NCI-H446 (cell line): ENCODE data around the gene THRB.
"Not testable (repeated sequence)": the region's sequence is repeated elsewhere in the genome, so short reads cannot be mapped to it uniquely, and the experiment has no call there.

ENCODE experiments used
- DNase-seq, 2 experiments: peaks; one replicate each; lab custom pipeline; 2025; lab: John Stamatoyannopoulos, UW

Gene THRB

GRCh38 chr3:24447836-24448235, 46.8 kb downstream of the THRB start:
- DNase-seq = no peak

GRCh38 chr3:24446032-24446431, 48.6 kb downstream of the THRB start:
- DNase-seq = no peak

DNA sequence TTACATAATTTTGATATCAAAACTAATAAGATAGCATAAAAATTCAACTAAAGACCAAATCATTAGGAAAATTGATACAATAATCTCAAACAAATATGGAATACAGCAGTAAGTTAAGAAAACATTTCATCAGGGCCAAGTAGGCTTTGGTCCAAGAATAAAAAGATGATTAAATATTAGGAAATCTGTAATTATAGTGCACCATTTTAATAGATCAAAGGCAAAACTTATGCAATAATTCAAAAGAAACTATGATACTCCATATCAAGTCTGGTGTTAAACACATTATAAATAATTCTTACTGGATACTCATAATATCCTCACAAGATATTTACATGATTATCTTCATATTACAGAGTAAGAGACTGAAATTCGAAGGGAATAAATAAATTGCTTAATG, 51.2 kb downstream of the THRB start:
- DNase-seq = no peak

DNA sequence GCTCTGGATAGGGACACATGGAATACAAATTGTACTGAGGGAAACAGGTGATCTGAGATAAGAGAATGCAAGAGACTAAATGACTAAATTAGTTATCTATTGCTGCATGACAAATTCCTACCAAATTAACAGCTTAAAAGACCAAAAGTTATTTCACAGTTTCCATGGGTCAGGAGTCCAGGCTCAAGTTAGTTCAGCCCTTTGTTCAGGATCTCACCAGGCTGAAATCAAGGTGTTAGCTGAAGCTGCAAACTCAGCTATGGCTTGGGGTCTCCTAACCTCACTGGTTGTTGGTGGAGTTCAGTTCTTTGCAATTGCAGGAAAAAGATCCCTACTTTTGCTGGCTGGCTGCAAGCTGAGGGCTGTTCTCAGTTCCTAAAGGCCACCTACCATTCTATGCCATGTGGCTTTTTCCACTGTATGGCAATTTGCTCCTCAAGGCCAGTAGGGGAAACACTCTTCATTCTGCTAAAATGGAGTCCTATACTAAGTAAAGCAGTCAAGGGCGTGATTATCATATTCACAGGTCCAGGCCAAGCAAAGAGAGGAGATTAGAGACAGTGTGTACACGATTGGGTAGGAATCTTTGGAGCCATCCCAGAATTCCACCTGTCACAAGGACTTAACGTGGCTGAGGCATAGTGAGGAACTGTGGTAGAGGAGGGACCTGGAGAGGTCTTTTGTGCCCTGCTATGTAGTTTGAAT, 53.7 kb downstream of the THRB start:
- DNase-seq = no peak

GRCh38 chr3:24439021-24439420, 55.6 kb downstream of the THRB start:
- no peak for DNase-seq

GRCh38 chr3:24437326-24437725, 57.3 kb downstream of the THRB start:
- no peak for DNase-seq

DNA sequence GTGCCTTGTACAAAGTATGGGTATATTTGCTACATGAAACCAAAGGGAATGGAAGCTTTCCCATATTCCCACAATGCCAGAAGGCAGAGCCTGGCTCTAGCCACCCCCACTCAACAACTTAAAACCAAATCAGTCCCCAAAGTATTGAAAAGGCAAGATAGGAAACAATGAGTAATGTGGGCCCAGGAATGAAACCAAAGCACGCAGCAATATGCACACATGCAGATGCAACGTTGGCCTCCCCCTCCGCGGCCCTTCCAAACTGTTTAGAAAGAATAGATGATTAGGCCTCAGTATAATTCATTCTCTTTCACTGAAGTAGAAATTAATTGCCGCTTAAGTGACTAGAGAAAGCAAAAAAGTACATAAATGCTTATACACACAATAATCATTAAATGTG, 59.1 kb downstream of the THRB start:
- no peak for DNase-seq

GRCh38 chr3:24434651-24435050, 60.0 kb downstream of the THRB start:
- DNase-seq = no peak

DNA sequence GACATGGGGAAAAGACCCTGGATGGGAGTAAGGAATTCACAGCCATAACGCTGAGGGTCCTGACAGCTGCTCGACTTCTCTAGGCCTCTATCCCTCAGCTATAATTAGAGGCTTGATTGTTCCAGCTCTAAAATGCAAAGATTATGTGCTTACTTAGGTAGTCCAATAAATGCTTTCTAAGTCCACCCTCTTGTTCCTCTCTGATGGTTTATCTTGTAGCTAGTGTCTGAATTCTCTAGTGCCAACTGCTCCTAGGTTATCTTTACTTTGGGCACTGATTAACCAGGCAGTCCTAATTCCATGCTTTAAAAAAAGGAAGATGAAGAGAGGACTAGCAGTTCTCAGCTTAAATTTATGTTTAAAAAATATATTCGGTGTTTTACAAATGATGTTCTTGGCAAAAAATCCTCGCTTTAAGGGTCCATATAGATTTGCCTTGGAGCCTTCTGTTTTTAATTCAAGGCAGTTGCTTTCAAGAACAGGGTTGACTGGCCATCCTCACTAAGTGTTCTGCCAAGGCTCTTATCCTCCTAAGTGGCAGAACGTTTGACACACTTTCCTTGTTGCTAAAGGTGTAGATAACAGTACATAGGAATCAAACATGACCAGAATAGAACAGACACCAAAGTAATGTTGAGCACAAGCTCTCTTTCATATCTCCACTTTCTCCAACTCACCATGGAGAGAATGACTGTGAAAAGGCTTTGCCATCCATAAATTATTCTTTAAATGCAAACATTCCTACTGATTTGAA, 60.6 kb downstream of the THRB start:
- no peak for DNase-seq

DNA sequence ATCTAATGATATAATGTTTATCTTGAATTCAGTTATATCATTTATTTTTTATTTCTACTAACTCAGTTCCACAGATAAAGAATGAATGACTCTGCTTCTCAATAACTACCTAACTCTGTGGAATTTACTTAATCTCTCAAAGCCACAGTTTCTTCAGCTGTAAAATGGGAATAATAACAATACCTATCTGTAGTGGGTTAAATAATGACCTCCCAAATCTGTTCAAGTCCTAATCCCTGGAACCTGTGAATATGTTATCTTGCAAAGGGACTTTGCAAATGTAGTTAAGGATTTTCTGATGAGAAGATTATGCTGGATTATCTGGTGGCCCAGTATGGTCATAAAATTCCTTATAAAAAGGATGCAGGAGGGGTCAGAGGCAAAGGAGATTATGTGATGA, 61.7 kb downstream of the THRB start:
- DNase-seq = no peak

GRCh38 chr3:24428481-24428880, 66.2 kb downstream of the THRB start:
- DNase-seq = no peak

DNA sequence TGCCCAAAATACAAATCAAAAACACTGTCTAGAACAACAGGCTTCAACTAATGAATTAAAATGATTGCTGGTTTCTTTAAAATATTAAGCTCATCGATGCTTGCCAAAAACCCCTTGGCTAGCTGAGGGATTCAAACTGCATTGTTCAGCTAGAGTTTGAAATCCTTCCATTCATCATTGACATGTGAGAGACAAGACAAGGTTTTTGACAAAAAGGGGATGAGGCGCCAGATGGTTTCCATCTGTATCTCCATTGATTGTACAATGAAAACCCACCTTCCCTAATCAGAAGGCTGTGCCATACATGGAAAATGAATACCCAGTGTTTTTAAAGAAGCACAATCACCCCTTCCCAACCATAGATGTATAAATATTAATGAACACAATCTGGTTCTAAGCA, 67.8 kb downstream of the THRB start:
- DNase-seq = peak; percentile 4 to 35

GRCh38 chr3:24420829-24421228, 73.8 kb downstream of the THRB start:
- DNase-seq = not testable (repeated sequence)

DNA sequence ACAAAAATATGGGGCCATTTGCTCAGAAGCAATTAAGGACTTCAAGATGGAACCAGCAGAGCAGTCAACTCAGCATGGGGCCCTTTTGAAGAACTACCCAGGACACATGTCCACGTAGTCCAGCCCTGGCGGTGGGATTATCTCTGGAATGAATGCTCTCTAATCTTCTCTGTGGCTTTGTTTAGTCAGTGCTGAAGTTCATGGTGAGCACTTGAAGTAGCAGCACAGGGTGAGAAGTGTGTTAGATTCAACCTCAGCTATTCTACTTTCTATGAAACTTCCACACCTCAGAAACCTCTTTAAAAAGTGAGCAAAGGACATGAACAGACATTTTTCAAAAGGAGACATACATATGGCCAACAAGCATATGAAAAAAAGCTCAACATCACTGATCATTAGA, 74.4 kb downstream of the THRB start:
- no peak for DNase-seq

- no peak for DNase-seq
These were observed 75.4 kb downstream of the THRB start for GRCh38 chr3:24419067-24419791.

- no peak for DNase-seq
These were observed 76.9 kb downstream of the THRB start for GRCh38 chr3:24417730-24418129.

DNA sequence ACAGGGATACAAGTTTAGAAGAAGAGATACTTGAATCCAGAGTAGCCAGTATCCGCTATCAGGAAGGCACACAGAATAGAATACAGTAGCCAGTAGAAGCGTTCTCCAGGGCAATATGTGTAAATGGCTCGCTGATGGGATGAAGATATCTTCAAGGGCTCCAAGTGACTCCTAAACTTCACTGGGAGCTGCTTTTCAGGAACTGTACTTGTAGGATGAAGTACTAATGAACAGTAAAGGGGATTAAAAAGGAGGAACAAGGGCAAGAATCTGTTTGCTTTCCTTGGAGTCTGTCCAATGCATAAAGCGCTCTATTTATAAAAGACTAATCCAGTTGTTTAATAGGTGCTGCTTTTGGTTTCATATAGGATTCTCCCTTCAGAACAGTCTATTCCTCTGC, 78.4 kb downstream of the THRB start:
- no peak for DNase-seq

DNA sequence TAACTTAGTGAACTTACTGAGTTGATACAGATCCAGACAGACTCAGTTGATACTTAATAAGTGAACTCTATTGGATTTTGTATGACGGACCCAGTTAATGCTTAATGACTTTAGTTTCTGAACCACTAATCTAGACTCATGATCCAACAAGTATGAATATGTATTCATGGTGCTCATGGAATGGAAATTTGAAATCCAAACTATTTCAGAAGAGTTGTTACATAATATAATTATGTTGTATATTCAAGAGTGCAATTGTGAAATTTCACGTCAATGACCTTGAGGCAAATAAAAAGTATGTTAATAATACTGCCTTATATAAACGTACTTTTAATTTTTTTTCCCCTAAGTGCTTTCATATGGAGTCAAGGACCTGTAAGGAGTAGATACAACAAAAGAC, 78.8 kb downstream of the THRB start:
- DNase-seq = no peak

- DNase-seq = not testable (repeated sequence)
These were observed 81.0 kb downstream of the THRB start for GRCh38 chr3:24413662-24414061.

- no peak for DNase-seq
These were observed 83.8 kb downstream of the THRB start for GRCh38 chr3:24410860-24411259.

DNA sequence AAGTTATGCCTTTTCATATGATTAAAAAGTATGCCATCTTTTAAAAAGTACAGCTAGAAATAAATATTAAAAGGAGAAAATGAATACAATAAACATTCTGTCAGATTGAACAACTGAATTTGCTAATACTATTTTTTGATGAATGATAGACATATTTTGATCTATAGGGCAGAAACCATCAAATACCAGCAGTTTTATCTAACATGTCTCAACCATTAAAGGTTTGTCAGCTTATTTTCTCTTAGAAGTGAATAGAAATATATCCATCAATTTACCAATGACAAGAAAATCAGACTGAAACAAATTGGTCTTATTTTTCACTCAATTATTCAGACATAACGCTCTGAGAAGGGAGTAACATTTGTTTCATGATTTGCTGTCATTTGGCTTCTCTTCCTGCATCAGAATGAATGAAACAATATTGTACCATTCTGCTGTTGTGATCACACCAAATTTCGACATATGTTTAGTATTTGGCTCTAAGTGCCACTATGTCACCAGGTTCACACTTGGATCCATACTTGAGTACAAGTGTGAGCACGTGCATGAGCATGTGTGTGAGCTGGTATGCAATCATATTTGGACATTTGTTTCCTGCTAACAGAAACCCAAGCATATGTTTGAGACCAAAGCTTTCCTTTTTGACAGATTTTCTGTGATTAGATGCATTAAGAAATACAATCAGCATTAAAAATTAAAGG, 86.5 kb downstream of the THRB start:
- no peak for DNase-seq

DNA sequence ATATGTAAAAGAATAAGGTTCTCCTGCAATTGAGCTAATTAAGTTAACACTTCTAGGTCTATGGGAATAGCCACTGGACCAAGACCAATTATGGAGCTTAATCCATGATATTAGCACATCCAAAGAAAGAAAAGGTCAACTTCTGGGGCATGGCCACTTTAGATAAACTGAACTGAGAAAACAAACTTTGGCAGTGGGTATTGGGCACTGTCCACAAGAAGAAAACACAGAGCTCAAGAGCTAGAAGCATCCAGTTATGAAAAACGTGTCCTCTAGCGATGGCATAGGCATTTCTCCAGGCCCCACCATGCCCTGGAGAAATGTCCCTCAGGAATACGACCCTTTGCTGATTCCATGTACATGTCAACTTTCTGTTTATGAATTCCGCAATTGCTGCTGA, 87.8 kb downstream of the THRB start:
- no peak for DNase-seq
